Stimulated activated CD4-positive, alpha-beta T cell treated with anti-CD3 and anti-CD28 coated beads, Interleukin-2, amount 100 ng/mL, for 24 hours (primary cell): ENCODE data around the gene FAM124B.
A peak's percentile ranks its signal among the peaks of the same experiment; 100 is the strongest.

Experiments used
- DNase-seq, 2 donors: peaks; one replicate each; pipeline ENCODE4 v3.0.0-alpha.2; 2020

The FAM124B gene, protein sequence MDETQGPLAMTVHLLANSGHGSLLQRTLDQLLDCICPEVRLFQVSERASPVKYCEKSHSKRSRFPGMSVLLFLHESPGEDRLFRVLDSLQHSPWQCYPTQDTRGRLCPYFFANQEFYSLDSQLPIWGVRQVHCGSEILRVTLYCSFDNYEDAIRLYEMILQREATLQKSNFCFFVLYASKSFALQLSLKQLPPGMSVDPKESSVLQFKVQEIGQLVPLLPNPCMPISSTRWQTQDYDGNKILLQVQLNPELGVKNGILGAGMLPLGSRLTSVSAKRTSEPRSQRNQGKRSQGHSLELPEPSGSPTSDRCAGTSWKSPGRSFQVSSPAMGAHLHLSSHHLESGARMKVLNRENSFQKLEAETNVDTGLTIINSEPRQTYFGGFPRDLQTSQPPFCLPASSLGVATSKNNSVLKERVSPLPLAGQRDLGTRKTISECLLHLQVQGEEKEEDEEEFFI

DNA sequence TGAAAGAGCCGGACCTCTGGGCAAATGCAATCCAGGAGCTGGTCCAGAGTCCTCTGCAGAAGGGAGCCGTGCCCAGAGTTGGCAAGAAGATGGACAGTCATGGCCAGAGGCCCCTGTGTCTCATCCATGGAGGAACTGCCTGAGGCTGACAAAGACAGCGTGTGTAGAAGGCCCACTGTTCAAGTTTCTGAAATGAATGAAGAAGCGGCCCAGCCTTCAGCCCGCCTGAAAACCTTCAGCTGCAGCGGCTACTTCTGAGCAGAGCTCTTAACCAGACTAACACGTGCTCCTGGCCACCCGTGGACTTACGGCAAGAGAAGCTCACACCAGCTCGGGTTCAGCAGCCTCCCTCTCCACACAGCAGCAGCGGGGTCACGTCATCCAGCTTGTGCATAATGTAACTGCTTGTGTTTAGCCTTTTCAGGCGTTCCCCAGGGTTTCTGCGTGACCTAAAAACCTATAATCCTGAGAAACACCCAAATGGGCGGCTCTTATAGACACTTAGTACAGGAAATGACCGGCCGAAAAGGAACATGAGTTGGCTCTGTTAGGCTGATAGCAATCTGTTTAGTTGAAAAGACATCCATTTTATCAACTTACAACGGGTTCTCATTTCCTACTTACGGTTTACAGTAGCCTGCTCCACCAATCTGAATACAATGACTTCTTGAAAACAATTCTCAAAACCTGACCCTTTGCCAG lies at the start of gene FAM124B:
TSS of gene FAM124B (minus strand) at position 467 of the 702 bp plus-strand sequence. CDS start at position 128, 339 bp downstream.
- peak; percentile 22 to 45 for DNase-seq

DNA sequence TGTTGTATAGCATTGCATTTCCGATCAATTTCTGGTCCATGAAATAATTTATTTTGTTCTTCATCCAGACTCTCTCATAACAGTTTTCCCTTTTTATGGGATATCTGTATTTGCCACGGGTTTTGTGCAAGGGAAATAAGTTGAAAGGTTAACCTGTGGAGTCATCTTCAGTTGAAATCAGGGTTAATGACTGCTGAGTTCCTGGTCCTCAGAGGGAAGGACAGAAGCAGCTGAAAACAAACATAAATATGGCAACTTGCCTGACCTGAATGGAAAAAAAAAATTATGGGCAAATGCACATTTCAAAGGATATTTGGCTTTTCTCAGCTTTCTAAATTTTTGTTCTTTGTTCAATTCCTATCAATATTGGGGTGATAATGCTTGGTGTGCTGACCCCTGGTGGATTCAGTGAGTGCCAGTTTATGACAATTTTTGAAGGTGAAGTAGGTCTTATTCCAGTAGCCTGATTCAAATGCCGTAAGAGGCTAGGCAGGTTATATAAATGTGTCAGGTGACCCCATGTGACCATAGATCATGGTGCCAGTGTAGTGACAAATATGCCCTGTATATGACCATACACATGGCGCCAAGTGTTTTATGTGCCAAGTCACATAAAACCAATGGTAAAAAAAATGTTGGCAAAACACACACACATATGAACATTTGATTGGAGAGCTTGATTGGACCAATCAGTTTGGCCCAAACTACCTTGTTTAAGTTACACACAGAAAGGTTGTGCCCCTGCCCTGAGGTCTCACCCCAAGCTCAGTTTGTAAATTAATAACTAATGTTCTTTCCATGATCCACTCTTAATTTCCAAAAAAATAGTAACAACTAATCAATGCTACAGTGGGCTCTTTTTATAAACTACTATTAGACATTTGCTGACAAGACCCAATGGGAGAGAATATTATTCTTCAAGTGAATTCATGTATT lies 47.6 kb upstream of the FAM124B start:
- DNase-seq, result no peak

DNA sequence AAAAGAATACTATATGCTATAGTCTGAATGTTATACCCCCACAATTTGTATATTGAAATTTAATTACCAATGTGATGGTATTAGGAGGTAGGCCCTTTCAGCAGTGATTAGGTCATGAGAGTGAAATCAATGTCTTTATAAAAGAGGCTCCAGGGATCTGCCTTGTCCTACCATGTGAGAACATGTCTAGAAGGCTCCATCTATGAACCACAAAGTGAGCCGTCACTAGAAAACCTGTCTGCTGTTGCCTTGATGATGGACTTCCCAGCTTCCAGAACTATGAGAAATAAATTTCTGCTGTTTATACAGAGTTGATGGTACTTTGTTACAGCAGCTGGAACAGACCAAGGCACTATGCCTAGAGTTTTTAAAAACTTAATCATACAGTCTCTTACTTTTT lies 46.3 kb upstream of the FAM124B start:
- no peak for DNase-seq

DNA sequence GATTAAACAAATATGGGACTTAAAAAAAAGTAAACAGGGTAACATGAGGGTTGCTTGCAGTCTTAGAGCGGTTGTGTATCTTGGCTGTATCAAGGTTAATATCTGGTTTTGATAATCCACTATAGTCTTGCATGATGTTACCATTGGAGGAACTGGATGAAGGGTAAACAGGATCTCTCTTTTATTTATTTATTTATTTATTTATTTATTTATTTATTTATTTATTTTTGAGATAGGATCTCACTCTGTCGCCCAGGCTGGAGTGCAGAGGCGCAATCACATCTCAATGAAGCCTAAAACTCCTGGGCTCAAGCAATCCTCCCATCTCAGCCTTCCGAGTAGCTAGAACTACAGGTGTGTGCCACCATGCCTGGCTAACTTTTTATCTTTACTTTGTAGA lies 42.9 kb upstream of the FAM124B start:
- DNase-seq, result no peak

DNA sequence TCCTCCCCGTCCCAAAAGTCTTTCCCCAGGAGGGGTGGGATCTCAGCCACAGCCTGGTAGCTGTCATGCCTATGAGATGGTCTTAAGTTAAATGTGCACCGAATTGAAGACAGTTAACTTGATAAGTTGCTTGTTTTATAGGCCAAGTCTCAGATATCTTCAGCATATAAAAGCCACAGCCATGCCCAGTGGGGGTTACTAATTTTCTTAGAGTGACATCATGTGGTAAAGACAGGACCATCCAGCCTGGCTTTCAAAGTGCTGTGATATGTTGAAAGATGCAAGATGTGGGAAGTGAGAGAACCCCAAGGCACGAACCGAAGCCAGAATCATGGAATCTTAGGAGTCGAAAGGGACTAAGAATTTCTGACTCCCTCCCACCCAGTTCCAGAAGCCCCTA lies 42.1 kb upstream of the FAM124B start:
- DNase-seq, result no peak

DNA sequence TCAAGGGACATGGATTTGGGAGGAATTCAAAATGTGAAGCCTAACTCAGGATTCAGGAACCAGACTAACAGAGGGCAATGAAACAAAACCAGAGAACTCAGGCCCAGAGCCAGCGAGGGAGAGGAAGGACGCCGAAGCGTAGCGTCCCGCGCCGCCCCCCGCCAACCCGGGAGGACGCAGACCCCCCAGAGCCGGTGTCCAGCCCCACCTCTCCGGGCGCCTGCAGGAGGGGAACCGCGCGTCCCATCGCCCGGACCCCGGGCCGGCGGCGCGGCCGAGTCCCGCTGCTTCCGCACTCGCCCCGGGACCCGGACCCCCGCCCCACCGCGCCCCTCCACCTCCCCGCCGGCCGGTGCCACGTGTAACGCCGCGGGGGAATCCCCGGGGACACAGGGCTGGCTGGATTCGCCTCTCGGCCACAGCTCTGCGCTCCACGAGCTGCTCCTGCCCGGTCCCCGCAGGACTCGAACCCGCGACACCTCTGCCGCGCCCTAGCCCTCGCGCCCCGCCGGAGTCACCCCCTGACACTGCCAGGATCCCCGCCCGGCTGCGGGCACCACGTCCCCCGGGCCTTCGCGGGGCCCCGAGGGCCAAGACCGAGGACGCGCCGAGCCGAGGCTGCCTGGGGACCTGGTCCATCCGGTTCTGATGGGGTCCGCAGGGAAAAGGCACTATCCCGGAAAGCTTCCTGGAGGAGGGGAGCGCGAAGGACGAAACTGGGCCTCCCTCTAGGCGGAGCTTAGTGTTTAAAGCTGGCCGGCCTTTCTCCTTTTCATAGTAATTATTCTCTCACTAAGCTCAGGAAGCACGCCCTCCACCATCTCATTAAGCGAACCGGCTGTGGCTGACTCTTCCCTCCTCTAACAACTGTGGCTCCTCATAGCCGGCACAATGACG lies 40.4 kb upstream of the FAM124B start:
- peak in 1 of 2 donors; percentile 29 for DNase-seq

DNA sequence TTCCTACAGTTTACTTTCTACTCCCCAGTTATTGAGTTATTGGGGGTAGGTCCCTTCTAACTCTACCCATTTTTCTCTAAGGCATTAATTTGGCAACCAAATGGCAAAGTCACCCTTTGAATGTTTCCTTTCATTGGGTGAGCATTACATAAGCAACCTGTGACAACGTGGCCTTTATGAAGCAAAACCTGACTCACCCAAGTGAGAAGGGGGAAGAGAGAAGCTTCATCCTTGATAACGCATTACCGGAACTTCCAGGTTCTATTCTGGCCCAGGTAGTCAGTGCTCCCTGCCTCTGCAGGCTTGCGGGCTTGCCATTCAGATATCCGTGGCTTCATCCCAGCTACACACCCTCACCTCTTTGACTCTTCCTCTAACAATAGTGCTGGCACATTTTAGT lies 39.1 kb upstream of the FAM124B start:
- no peak for DNase-seq

DNA sequence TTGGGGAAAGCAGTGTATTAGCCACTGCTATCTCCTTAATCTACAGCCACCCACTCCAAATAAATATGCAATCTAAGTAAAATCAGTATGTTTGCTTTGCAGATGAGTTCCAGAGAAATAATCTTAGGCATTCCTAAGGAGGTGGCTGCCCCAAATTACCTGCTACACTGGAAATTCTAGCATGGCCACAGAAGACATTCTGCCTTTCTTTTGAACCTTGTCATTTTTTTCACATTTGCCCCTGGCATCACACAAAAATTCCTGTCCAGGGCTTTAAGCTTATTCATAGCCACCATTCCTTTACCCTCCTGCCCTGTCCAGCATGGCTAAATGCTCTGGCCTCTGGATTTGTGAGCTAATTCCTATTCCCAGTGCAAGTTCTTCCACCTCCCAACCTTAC lies 36.8 kb upstream of the FAM124B start:
- DNase-seq, result no peak

DNA sequence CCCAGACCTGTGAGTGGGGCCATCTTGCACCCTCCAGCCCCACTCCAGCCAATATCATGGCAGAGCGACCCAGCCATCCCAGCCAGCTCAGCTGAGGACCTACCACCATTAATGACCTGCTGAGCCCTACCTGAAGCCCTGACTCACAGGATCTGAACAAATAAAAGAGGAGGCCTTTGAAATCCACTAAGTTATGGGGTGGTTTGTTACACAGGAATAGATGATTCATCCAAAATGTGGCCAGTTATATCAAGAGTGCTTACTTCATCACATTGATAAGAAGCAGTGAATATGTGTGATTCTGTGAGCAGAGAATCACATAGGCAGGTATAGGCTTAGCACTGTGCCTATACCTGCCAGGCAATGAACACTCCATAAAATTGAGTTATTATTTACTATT lies 34.7 kb upstream of the FAM124B start:
- no peak for DNase-seq

DNA sequence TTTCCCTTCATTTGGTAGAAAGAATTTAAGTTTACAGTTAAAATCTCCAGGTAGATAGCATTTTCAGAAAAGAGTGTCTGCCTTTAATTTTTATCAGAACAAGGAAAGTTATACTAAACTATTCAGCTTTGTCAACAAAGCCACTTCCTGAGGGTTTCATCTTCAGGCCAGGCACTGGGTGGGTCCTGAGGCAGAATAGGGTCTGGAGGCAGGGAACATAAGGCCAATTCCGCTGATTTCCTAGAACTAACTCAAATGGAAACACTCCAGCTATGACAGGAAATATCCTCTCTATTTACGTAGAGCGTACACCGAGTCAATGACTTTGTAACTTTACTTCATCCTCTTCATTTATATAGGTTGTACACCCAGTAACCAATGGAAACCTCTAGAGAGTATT lies 32.7 kb upstream of the FAM124B start:
- no peak for DNase-seq

DNA sequence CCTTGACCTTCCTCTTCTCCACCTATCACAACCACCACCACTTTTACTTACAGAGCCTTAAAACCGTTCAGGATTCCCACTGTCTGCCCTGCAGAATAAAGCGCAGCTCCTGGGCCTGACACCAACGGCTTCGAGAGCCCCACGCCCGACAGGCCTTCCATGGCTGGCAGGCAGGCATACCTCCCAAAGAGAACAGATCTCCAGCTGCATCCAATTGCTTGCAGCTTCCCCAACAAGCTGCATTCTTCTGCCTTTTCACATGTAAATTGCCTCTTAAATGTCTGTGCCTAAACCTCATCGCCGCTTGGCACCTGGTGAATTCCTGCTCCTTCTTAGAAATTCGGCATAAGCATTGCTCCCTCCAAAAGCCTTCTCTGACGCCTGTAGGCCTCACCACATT lies 31.5 kb upstream of the FAM124B start:
- no peak for DNase-seq

DNA sequence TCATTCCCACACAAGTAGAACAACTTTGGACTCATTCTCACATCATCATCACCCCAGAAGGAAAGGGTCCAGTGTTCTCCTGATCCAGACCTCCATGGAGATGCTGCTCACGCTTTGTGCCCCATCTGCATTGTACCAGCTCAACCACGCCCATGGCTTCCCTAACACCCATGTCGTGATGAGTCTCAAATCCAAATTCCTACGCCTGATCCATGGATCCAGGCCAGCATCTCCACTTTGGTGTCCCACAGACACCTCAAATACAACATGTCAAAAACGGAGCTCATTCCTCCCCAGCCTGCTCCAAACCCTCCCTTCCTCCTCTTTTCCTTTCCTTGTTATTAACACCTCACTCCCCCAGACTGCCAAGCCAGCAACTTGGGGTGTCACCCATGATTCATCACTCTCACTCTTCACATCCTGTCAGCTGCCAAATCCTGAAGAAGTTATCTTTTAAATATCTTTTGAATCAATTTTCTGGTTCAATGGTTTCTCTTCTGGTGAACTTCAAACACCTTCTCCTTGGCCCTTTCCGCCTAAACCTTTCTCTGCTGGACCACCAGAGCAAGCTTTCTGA lies 30.2 kb upstream of the FAM124B start:
- DNase-seq, result no peak

DNA sequence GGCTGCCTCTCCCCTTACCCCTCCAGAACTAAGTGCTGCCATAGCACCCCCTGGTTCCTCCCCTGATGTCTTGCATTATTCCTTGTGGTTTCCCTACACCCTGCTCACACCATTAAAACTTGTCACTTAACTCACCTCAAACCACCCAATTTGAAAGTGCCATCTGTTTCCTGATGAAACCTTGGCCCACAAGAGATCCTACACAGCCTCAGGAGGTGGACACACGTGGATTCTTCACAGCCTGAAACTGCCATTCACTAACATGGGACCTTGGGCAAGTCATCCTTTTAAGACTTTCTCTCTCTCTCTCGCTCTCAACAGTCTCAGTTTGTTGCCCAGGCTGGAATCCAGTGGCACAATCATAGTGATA lies 27.5 kb upstream of the FAM124B start:
- DNase-seq, result no peak

DNA sequence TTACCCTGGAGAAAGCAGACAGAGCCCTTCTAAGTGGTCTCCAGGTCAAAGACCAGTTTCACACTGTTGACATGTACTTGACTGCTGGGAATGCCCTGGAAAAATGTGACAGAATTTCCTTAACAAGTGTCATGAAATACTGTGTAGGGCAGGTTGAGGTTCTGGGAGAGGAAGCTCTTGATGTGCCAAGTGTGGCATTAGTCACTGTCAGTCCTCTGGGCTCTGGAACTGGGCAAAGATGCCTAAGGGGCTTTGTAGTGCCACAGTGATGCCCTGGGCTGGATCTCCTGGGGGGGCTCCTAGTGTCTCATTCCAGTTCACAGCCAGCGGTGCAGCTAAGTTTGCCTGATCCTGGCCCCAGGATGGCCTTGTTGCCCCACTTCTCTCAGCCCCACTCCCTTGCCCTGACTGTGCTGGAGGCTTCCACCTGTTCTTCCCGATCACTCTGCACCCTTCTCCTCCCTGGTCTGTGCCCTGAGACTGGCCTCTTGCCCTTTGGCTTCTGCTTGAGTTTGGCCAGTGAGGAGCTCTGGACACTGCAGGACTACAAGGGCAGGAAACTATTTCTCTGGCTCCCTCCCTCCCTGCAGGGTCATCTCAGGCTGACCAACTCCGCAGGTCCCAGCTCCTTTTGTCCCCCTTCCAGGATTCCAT lies 27.0 kb upstream of the FAM124B start:
- no peak for DNase-seq

DNA sequence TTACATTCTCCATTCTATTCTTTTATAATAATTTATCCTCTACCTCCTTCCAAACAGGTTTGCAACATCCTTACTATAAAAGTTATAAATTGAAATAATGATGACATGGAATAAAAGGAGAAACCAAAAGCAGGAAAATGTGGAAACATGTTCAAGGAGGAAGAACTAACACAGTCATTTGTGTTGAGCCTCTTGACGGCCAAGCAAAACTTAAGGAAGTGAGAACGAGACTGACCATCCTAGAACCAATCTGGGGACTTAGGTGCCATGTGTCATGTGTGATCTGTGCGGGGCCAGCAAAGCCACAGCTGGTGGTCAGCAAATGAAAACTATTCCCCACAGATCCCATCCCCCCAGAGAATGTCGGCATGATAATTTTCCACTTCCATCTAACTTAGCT lies 25.6 kb upstream of the FAM124B start:
- no peak for DNase-seq

DNA sequence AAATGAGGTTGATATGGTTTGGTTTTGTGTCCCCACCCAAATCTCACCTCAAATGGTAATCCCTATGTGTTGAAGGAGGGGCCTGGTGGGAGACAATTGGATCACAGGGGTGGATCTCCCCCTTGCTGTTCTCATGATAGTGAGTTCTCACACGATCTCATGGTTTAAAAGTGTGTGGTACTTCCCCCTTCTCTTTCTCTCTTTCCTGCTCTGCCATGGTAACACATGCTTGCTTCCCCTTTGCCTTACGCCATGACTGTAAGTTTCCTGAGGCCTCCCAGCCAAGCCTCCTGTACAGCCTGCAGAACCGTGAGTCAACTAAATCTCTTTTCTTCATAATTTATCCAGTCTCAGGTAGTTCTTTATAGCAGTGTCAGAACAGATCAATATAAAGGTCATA lies 24.7 kb upstream of the FAM124B start:
- DNase-seq, result no peak

DNA sequence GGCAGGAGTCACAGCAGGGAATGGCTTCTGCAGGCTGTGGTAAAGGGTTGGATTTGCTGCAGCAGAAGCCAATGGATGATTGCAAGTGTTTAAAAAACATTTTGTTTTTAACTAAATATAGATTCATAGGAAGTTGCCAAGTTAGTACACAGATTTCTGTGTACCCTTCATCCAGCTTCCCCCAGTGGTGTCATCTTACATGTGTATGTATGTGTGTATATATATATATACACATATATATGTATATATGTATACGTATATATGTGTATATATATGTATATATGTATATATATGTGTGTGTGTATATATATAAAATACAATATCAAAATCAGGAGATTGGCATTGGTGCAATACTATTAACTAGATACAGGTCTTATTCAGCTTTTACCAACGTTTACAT lies 19.2 kb upstream of the FAM124B start:
- no peak for DNase-seq

DNA sequence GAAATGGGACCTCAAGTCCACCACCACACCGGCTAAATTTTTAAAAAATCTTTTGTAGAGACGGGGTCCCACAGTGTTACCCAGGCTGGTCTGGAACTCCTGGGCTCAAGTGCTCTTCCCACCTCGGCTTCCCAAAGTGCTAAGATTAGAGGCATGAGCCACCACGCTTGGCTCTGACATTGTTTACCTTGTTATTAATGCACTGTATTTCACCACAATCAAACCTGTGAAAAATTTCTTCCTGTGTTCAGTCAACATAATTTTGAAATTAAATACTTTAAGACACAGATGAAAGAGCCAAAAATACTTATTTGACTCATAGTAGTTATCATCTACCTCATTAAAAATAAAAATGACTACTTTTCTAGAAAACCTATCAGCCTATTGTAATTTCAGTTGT lies 16.0 kb upstream of the FAM124B start:
- no peak for DNase-seq

DNA sequence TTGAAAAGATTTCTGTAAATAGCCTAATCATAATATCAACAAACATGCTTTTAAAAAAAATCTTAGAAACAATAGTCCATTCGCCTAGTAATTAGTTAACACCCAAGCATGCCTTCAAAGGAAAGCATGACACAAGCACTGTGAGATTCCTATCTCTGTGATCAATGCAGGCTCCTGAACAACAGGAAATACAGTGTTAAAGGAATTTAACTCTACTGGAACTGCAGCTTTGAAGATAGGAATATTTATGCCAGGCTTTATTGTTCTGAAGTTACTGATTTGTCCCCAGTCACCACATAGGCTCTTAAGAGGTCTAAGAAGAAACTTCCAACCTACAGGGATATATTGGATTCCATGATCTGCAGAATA lies 15.4 kb upstream of the FAM124B start:
- no peak for DNase-seq

DNA sequence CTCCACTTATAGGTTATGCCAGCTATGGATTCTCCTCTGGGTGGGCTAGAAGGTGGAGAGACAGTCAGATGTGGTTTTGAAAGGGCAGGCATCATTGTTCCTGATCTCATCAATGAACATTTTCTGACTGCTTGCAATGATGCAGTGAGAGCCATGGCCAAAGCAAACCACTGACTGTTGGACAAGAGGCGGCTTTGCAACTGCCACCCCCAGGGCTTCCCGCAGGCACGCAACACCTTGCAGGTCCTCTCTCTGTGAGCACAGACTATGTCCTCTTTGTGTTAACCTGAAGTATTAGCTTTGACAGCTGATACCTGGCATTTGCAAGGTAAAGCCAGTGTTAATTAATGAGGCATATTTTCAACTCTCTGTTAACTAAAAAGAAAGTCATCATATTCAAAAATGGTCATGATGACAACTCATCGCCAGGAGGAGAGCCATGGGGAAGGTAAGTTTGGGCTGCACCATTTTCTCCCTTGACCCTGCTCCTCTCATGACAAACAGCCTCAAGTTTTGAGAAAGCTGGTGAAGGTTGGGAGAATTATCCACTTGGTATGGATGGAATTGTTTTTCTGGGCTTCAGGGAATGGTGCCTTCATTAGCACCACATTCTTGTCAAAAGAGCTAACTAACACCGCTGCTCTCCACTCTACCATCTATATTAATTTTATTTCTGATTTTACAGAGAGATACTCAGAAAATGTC lies 14.9 kb upstream of the FAM124B start:
- DNase-seq, result no peak

DNA sequence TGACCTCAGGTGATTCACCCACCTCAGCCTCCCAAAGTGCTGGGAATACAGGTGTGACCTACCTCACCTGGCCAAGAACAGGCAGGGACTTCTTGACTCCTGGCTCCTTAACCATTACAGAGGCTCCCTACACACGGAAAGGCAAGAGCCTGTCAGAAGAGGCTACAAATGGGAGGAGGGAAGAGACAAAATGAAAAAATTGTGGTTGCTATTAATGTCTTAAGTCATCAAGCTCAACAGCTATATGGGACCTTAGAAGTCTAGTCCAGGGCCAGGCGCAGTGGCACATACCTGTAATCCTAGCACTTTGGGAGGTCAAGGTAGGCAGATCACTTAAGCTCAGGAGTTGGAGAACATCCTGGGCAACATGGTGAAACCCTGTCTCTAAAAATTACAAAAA lies 11.5 kb upstream of the FAM124B start:
- no peak for DNase-seq
